CD8-positive, alpha-beta memory T cell (primary cell): ENCODE measurements around the gene HOXD12. TPM values are rescaled to one million over a fixed set of nuclear protein-coding genes. Genes with fewer than 3 reads are reported as not detected.

Experiments
- CTCF ChIA-PET: fragments of 350-600 bp; sonication (Branson Sonifier 250); formaldehyde crosslinking; loops from one replicate; lab custom pipeline; 2021; ENCODE audit warnings: antibody characterized with exemption; lab: Charles Lee
- POLR2A ChIA-PET: fragments of 350-600 bp; sonication (Branson Sonifier 250); formaldehyde crosslinking; loops from one replicate; lab custom pipeline; 2021; ENCODE audit warnings: antibody characterized with exemption; lab: Charles Lee
- DNase-seq, 5 donors: peaks; one replicate each; pipeline versions ENCODE4 v3.0.0 to v3.0.0-alpha.2; 2020 to 2022; ENCODE audit warnings: mixed read lengths in 1 of 5
- H3K27ac ChIP-seq: one replicate; pipeline ENCODE4 v1.7.0; 2013; ENCODE audit warnings: low read depth, mild to moderate bottlenecking, low read length, moderate library complexity
- H3K27me3 ChIP-seq: 2 replicates; pipeline ENCODE4 v1.7.0; 2013; ENCODE audit warnings: low read length, mild to moderate bottlenecking; ENCODE audit not compliant: insufficient read depth, poor library complexity, severe bottlenecking
- H3K36me3 ChIP-seq: 2 replicates; pipeline ENCODE4 v1.7.0; 2013; ENCODE audit warnings: mild to moderate bottlenecking, low read length, moderate library complexity; ENCODE audit not compliant: insufficient read depth
- H3K4me1 ChIP-seq: 2 replicates; pipeline ENCODE4 v1.7.0; 2013; ENCODE audit warnings: mild to moderate bottlenecking, low read length, moderate library complexity; ENCODE audit not compliant: insufficient read depth
- H3K4me3 ChIP-seq: 2 replicates; pipeline ENCODE4 v1.7.0; 2013; ENCODE audit warnings: mild to moderate bottlenecking, low read length
- H3K9me3 ChIP-seq: 2 replicates; pipeline ENCODE4 v1.7.0; 2013; ENCODE audit warnings: mild to moderate bottlenecking, low read length
- H3K27ac Mint-ChIP-seq, 8 donors: one replicate each; pipeline ENCODE4 v1.8.0; 2020 to 2021; ENCODE audit warnings: mixed read lengths in 8 of 8, mild to moderate bottlenecking in 6 of 8, inconsistent platforms in 3 of 8, moderate library complexity in 3 of 8
- H3K27me3 Mint-ChIP-seq, 2 donors: one replicate each; pipeline ENCODE4 v1.8.0; 2020 to 2021; ENCODE audit warnings: mixed read lengths in 2 of 2, mild to moderate bottlenecking in 1 of 2, moderate library complexity in 1 of 2
- H3K36me3 Mint-ChIP-seq, 3 donors: one replicate each; pipeline ENCODE4 v1.8.0; 2020 to 2021; ENCODE audit warnings: mixed read lengths in 3 of 3, inconsistent platforms in 1 of 3, mild to moderate bottlenecking in 1 of 3
- H3K4me1 Mint-ChIP-seq, 3 donors: one replicate each; pipeline ENCODE4 v1.8.0; 2020 to 2021; ENCODE audit warnings: mixed read lengths in 3 of 3, inconsistent platforms in 1 of 3, mild to moderate bottlenecking in 1 of 3
- H3K4me3 Mint-ChIP-seq, 7 donors: one replicate each; pipeline ENCODE4 v1.8.0; 2020 to 2021; ENCODE audit warnings: mixed read lengths in 7 of 7, mild to moderate bottlenecking in 6 of 7, moderate library complexity in 4 of 7, inconsistent platforms in 2 of 7
- H3K9me3 Mint-ChIP-seq, 5 donors: one replicate each; pipeline ENCODE4 v1.8.0; 2020 to 2022; ENCODE audit warnings: mixed read lengths in 5 of 5, mild to moderate bottlenecking in 3 of 5, moderate library complexity in 2 of 5, inconsistent platforms in 1 of 5
- polyA plus RNA-seq: library from polyadenylated mRNA; unstranded; fragments of 300-500 nt; fragmentation: Illumina TruSeq; gene quantifications from one replicate; pipeline ENCODE4 v1.2.3, GENCODE V29; 2021
- total RNA-seq, 2 experiments: library from RNA; stranded (reverse); gene quantifications; one replicate each; pipeline ENCODE4 v1.2.3, GENCODE V29; 2021

HOXD12 gene
- total and polyA plus RNA-seq, 3 experiments from 2014 or later = not detected

GRCh38 chr2:176092270-176093144 lies 7.1 kb upstream of the HOXD12 start, which contains the start of gene HOXD13:
HOXD13 (plus strand) TSS chr2:176092721; CDS start chr2:176092891, 170 bp downstream.
- Histone ChIP-seq H3K4me1 (peaks cover 14% of the 10 kb centered on the region), H3K27ac (no peak within 1 kb of the TSS), H3K36me3 (no peaks in the 10 kb centered on the region), H3K9me3 (peaks cover 4% of the 10 kb centered on the region), H3K4me3 (no peak within 1 kb of the TSS), H3K27me3 (peaks cover 85% of the 10 kb centered on the region)
- H3K4me3 Mint-ChIP-seq = peak within 1 kb of the TSS; percentile 54 to 81 (median 57)
- H3K27ac Mint-ChIP-seq = peak within 1 kb of the TSS in 4 of 8 donors; percentile 22 to 69 (median 60)
- ChIA-PET CTCF (no interaction called here), POLR2A (no interaction called here)
- H3K9me3 Mint-ChIP-seq = peaks cover 8 to 42% (median 27%) of the 10 kb centered on the region in 5 donors
- no peak for DNase-seq
- peaks cover 0 to 2% (median 0%) of the 10 kb centered on the region in 3 donors for H3K36me3 Mint-ChIP-seq
- H3K27me3 Mint-ChIP-seq = peaks cover 91% of the 10 kb centered on the region in 2 donors
- H3K4me1 Mint-ChIP-seq = peaks cover 25 to 42% (median 38%) of the 10 kb centered on the region in 3 donors

GRCh38 chr2:176093145-176093897 lies 6.3 kb upstream of the HOXD12 start:
- H3K9me3 Mint-ChIP-seq = peaks cover 8 to 40% (median 27%) of the 10 kb centered on the region in 5 donors
- no peaks in the 10 kb centered on the region for H3K36me3 ChIP-seq
- DNase-seq = no peak
- peaks cover 91% of the 10 kb centered on the region in 2 donors for H3K27me3 Mint-ChIP-seq
- peak overlapping the region in 6 of 7 donors; percentile 6 to 54 (median 36) for H3K4me3 Mint-ChIP-seq
- peaks cover 18% of the 10 kb centered on the region for H3K4me1 ChIP-seq
- H3K27me3 ChIP-seq = peaks cover 84% of the 10 kb centered on the region
- CTCF ChIA-PET = interaction anchor here (1.0 kb wide), 1 partner anchor 9 kb away, joined by 6 read pairs; no protein-coding TSS in a partner anchor
- H3K27ac Mint-ChIP-seq = peak overlapping the region in 5 of 8 donors; percentile 3 to 53 (median 44)
- POLR2A ChIA-PET = no interaction called here
- no peak overlapping the region for H3K4me3 ChIP-seq
- H3K4me1 Mint-ChIP-seq = peaks cover 28 to 44% (median 42%) of the 10 kb centered on the region in 3 donors
- H3K9me3 ChIP-seq = peaks cover 4% of the 10 kb centered on the region
- peaks cover 0 to 2% (median 0%) of the 10 kb centered on the region in 3 donors for H3K36me3 Mint-ChIP-seq
- H3K27ac ChIP-seq = no peak overlapping the region

- no peak for DNase-seq
Observed at GRCh38 chr2:176093898-176094249, 5.7 kb upstream of the HOXD12 start.

GRCh38 chr2:176094349-176094748 lies 5.2 kb upstream of the HOXD12 start:
- Mint-ChIP-seq H3K4me1 (peaks cover 26 to 41% (median 40%) of the 10 kb centered on the region in 3 donors), H3K27ac (peak overlapping the region in 1 of 8 donors; percentile 51), H3K9me3 (peaks cover 8 to 36% (median 25%) of the 10 kb centered on the region in 5 donors), H3K27me3 (peaks cover 89 to 90% of the 10 kb centered on the region in 2 donors), H3K36me3 (peaks cover 0 to 2% (median 0%) of the 10 kb centered on the region in 3 donors), H3K4me3 (peak overlapping the region in 1 of 7 donors; percentile 54)
- Histone ChIP-seq H3K4me1 (peaks cover 18% of the 10 kb centered on the region), H3K27me3 (peaks cover 84% of the 10 kb centered on the region), H3K4me3 (no peak overlapping the region), H3K36me3 (no peaks in the 10 kb centered on the region), H3K27ac (no peak overlapping the region), H3K9me3 (peaks cover 4% of the 10 kb centered on the region)
- CTCF ChIA-PET = interaction anchor here (1.0 kb wide), 1 partner anchor 8 kb away, joined by 6 read pairs; no protein-coding TSS in a partner anchor
- no peak for DNase-seq
- POLR2A ChIA-PET = interaction anchor here (0.6 to 0.7 kb wide), 2 partner anchors 1485 to 1694 kb away, joined by 4 read pairs; no protein-coding TSS in a partner anchor

More at GRCh38 chr2:176093898-176094249, 5.7 kb upstream of the HOXD12 start:
- Mint-ChIP-seq H3K27ac (peak overlapping the region in 4 of 8 donors; percentile 3 to 51 (median 40)), H3K4me1 (peaks cover 26 to 41% (median 40%) of the 10 kb centered on the region in 3 donors), H3K36me3 (peaks cover 0 to 2% (median 0%) of the 10 kb centered on the region in 3 donors), H3K9me3 (peaks cover 8 to 37% (median 27%) of the 10 kb centered on the region in 5 donors), H3K4me3 (peak overlapping the region; percentile 4 to 54 (median 16)), H3K27me3 (peaks cover 89 to 90% of the 10 kb centered on the region in 2 donors)
- Histone ChIP-seq H3K36me3 (no peaks in the 10 kb centered on the region), H3K27me3 (peaks cover 84% of the 10 kb centered on the region), H3K27ac (no peak overlapping the region), H3K9me3 (peaks cover 4% of the 10 kb centered on the region), H3K4me1 (peaks cover 18% of the 10 kb centered on the region), H3K4me3 (no peak overlapping the region)
- POLR2A ChIA-PET = interaction anchor here (0.6 kb wide), 1 partner anchor 1694 kb away, joined by 4 read pairs; no protein-coding TSS in a partner anchor
- CTCF ChIA-PET = interaction anchor here (1.0 kb wide), 1 partner anchor 9 kb away, joined by 6 read pairs; no protein-coding TSS in a partner anchor

DNA sequence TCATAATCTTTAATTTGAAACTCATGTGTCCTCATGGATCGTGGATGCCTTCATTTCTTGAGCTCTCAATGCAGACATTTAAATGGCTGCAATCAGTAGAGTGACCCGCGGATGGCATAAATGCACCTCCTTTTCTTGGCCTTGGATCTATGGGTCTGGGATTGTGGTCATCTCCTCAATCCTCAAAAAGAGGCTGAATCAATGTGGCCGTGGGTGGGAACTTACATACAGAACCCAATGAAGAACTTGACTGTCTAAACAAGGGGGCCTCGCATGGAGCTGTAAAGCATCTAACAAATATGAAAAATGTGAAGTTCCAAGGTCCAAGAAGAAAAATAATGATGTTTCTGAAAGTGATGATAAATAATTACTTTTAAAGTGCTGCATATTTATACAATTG lies 4.2 kb upstream of the HOXD12 start:
- POLR2A ChIA-PET = no interaction called here
- peaks cover 0 to 2% (median 0%) of the 10 kb centered on the region in 3 donors for H3K36me3 Mint-ChIP-seq
- Histone ChIP-seq H3K4me1 (peaks cover 18% of the 10 kb centered on the region), H3K27me3 (peaks cover 84% of the 10 kb centered on the region), H3K9me3 (peaks cover 4% of the 10 kb centered on the region), H3K27ac (no peak overlapping the region), H3K36me3 (no peaks in the 10 kb centered on the region), H3K4me3 (no peak overlapping the region)
- peaks cover 26 to 41% (median 40%) of the 10 kb centered on the region in 3 donors for H3K4me1 Mint-ChIP-seq
- DNase-seq = no peak
- peaks cover 85% of the 10 kb centered on the region in 2 donors for H3K27me3 Mint-ChIP-seq
- peak overlapping the region in 2 of 8 donors; percentile 11 to 51 for H3K27ac Mint-ChIP-seq
- CTCF ChIA-PET = interaction anchor here (1.8 kb wide), 1 partner anchor 20 kb away, joined by 5 read pairs; no protein-coding TSS in a partner anchor
- H3K9me3 Mint-ChIP-seq = peaks cover 8 to 34% (median 24%) of the 10 kb centered on the region in 5 donors
- H3K4me3 Mint-ChIP-seq = peak overlapping the region in 2 of 7 donors; percentile 56 to 63

DNA sequence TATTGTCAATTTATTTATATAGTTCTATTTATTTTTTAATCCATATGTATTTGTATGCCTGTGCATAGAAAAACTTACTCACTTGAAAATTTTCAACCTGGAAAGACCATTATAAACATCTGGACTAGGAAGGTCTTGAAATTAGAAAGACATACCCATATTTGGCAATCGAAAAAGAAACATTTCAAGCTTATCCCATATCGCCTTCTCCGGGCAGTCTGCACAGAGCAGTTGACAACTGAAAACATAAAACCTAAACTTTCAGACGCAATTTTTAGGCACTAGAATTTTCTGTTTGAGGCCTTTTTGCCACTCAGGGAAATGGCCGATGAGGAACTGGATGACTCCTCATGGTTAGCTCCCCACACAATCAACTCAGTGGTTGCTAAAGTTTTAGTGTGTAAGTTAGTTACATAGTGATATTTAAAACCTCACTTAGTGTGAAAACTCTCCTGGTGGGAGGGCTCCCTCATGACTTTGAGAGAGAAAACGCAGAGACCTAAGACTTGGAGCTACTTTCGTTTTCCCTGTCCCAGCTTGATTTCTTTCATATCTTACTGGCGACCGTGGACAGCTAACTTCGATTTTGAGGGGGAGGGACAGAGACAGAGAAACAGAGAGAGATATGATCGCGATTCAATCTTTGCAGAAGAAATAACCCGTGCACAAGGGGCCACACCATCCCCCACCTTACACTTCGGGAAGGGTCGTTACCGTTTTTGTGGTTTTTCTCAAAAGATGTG lies 3.2 kb upstream of the HOXD12 start:
- peaks cover 8 to 30% (median 20%) of the 10 kb centered on the region in 5 donors for H3K9me3 Mint-ChIP-seq
- H3K27me3 Mint-ChIP-seq = peaks cover 85% of the 10 kb centered on the region in 2 donors
- H3K27me3 ChIP-seq = peaks cover 84% of the 10 kb centered on the region
- H3K9me3 ChIP-seq = peaks cover 4% of the 10 kb centered on the region
- POLR2A ChIA-PET = no interaction called here
- H3K27ac ChIP-seq = no peak overlapping the region
- no peaks in the 10 kb centered on the region for H3K36me3 ChIP-seq
- peak overlapping the region; percentile 63 to 94 (median 81) for H3K4me3 Mint-ChIP-seq
- H3K4me1 ChIP-seq = peaks cover 18% of the 10 kb centered on the region
- H3K4me1 Mint-ChIP-seq = peaks cover 26 to 40% (median 40%) of the 10 kb centered on the region in 3 donors
- peak overlapping the region in 3 of 8 donors; percentile 51 to 54 (median 52) for H3K27ac Mint-ChIP-seq
- CTCF ChIA-PET = interaction anchor here (1.2 to 2.6 kb wide), 7 partner anchors 8 to 845 kb away, joined by 3 to 36 read pairs (median 5); no protein-coding TSS in a partner anchor
- peaks cover 0 to 2% (median 0%) of the 10 kb centered on the region in 3 donors for H3K36me3 Mint-ChIP-seq
- no peak for DNase-seq
- peak overlapping the region; percentile 41 for H3K4me3 ChIP-seq
